T-helper 2 cell treated with Interferon-gamma antibody and Interleukin-4, amounts not matched to agents 5 μg/mL and 100 μg/mL, for 36 hours (primary cell): ENCODE results near the gene NTMT2.

Experiments
- DNase-seq: peaks from one replicate; pipeline ENCODE4 v3.0.0; 2021; ENCODE audit warnings: low spot score
- H3K27ac Mint-ChIP-seq: one replicate; pipeline ENCODE4 v1.8.0; 2021; ENCODE audit warnings: mild to moderate bottlenecking, mixed read lengths
- H3K27me3 Mint-ChIP-seq: one replicate; pipeline ENCODE4 v1.8.0; 2021; ENCODE audit warnings: low read depth, mixed read lengths
- H3K36me3 Mint-ChIP-seq: one replicate; pipeline ENCODE4 v1.8.0; 2021; ENCODE audit warnings: low read depth, mixed read lengths
- H3K4me1 Mint-ChIP-seq: one replicate; pipeline ENCODE4 v1.8.0; 2021; ENCODE audit warnings: low read depth, mixed read lengths
- H3K4me3 Mint-ChIP-seq: one replicate; pipeline ENCODE4 v1.8.0; 2022; ENCODE audit warnings: mild to moderate bottlenecking, moderate library complexity, mixed read lengths
- H3K9me3 Mint-ChIP-seq: one replicate; pipeline ENCODE4 v1.8.0; 2021; ENCODE audit warnings: mixed read lengths

Gene NTMT2

DNA sequence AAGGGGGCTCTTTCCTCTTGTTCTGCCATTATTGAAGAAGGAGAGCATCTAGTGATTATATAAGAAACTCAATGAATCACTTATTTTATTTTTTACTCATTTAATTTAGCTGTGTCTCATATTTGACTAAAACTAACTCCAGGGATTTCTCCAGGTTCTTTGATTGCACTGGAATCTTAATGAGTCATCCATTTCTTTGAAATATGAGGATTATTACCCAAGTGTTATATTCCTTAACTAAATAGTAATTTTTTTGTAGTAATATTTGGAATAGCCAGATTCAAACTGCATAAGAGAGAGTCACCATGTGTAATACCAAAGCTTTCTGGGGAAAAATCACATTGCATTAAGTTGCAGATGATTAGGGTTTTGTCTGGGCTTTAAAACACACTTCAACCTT, 59.5 kb downstream of the NTMT2 start:
- no peak overlapping the region for H3K4me3 Mint-ChIP-seq
- H3K36me3 Mint-ChIP-seq: no peaks in the 10 kb centered on the region
- H3K4me1 Mint-ChIP-seq: no peaks in the 10 kb centered on the region
- H3K27ac Mint-ChIP-seq: no peak overlapping the region
- no peaks in the 10 kb centered on the region for H3K9me3 Mint-ChIP-seq
- no peaks in the 10 kb centered on the region for H3K27me3 Mint-ChIP-seq
- DNase-seq: no peak

DNA sequence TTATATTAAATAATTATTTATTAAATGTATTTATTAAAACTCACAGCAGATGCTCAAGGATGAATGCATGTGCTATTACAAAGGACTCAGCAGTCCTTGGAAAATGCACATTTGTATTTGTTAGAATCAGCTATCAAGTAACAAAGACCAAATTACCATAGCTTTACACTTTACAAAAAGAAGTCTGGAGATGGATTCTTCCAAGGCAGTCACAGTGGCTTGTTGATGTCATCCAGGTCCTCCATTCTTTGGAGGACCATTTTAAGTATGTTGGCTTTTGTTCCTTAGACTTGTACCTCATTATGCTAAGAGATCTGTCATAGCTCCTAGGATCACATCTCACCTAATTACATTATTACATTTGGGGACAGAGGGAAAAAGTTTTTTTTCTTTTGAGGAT, 63.4 kb downstream of the NTMT2 start:
- Mint-ChIP-seq H3K27me3 (peaks cover under 1% of the 10 kb centered on the region), H3K4me1 (no peaks in the 10 kb centered on the region), H3K4me3 (no peak overlapping the region), H3K9me3 (no peaks in the 10 kb centered on the region), H3K27ac (no peak overlapping the region), H3K36me3 (no peaks in the 10 kb centered on the region)
- no peak for DNase-seq

DNA sequence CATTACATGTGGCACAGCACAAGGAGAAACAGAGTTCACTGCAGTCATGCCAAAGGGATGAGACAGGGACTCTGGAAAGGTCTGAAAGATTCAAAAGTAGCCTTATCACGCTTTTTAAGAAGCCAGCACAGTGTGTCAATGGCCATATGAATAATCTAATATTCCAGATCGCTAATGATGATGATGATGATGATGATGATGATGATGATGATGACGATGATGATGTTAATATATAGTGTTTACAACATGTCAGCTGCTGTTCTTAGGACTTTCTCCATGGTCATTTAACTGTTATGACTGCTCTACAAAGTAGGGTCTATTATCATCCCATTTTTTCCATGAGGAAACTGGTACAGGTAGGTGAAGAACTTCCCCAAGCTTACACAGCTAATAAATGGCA, 64.4 kb downstream of the NTMT2 start:
- DNase-seq: no peak
- no peaks in the 10 kb centered on the region for H3K36me3 Mint-ChIP-seq
- no peaks in the 10 kb centered on the region for H3K4me1 Mint-ChIP-seq
- H3K9me3 Mint-ChIP-seq: no peaks in the 10 kb centered on the region
- no peak overlapping the region for H3K4me3 Mint-ChIP-seq
- peaks cover 7% of the 10 kb centered on the region for H3K27me3 Mint-ChIP-seq
- no peak overlapping the region for H3K27ac Mint-ChIP-seq

GRCh38 chr1:170213596-170213995, 67.8 kb downstream of the NTMT2 start:
- no peak overlapping the region for H3K27ac Mint-ChIP-seq
- no peak for DNase-seq
- H3K4me3 Mint-ChIP-seq: no peak overlapping the region

GRCh38 chr1:170214117-170215032, 68.6 kb downstream of the NTMT2 start:
- no peak overlapping the region for H3K4me3 Mint-ChIP-seq
- peaks cover 7% of the 10 kb centered on the region for H3K27me3 Mint-ChIP-seq
- no peak overlapping the region for H3K27ac Mint-ChIP-seq
- H3K9me3 Mint-ChIP-seq: no peaks in the 10 kb centered on the region
- H3K4me1 Mint-ChIP-seq: no peaks in the 10 kb centered on the region
- no peak for DNase-seq
- no peaks in the 10 kb centered on the region for H3K36me3 Mint-ChIP-seq

More at GRCh38 chr1:170213596-170213995, 67.8 kb downstream of the NTMT2 start:
- Mint-ChIP-seq H3K9me3 (no peaks in the 10 kb centered on the region), H3K36me3 (no peaks in the 10 kb centered on the region), H3K4me1 (no peaks in the 10 kb centered on the region), H3K27me3 (peaks cover 7% of the 10 kb centered on the region)

DNA sequence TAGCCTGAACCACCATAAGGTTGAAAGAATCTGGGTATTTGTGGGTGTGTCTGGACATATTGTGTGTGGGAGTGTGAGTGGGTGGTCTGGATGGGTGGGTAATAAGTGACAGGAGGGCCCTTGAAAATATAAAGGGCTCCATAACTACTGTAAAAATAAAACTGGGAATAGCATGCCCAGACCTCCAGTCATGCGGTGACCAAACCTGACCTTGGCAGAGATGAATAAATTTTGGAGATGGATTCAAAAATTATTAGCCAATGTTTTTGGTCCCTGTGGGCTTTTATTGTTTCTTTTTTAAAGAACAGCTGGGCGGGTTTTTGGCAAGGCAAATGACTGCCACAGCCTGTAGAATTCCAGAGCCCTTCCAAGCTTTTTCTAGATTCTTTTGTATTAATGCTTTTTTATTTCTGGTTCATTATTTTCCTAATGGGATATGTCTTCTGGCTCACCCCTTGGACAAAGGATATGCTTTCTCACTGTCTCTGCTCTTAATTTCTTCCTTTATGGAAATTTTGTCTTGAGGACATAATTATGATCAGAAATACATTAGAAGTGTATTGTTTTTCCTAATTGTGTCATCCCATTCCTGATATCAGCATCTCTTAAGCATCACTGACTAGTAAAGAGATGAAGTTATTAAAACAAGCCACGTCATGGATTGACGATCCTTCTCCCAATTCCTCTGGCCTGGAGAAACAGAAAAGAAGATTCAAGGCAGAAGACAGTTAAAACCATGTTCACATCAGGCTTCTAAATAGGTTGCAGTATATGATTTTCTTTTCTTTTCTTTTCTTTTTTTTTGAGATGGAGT, 69.5 kb downstream of the NTMT2 start:
- H3K27ac Mint-ChIP-seq: no peak overlapping the region
- no peaks in the 10 kb centered on the region for H3K9me3 Mint-ChIP-seq
- no peaks in the 10 kb centered on the region for H3K4me1 Mint-ChIP-seq
- no peak for DNase-seq
- H3K36me3 Mint-ChIP-seq: no peaks in the 10 kb centered on the region
- H3K27me3 Mint-ChIP-seq: peaks cover 7% of the 10 kb centered on the region
- H3K4me3 Mint-ChIP-seq: no peak overlapping the region

GRCh38 chr1:170217517-170218256, 71.9 kb downstream of the NTMT2 start:
- no peaks in the 10 kb centered on the region for H3K36me3 Mint-ChIP-seq
- H3K4me3 Mint-ChIP-seq: no peak overlapping the region
- no peaks in the 10 kb centered on the region for H3K9me3 Mint-ChIP-seq

GRCh38 chr1:170218257-170218650, 72.5 kb downstream of the NTMT2 start:
- no peaks in the 10 kb centered on the region for H3K36me3 Mint-ChIP-seq
- H3K27me3 Mint-ChIP-seq: peaks cover 7% of the 10 kb centered on the region
- no peak for DNase-seq
- no peaks in the 10 kb centered on the region for H3K4me1 Mint-ChIP-seq
- H3K4me3 Mint-ChIP-seq: no peak overlapping the region
- no peaks in the 10 kb centered on the region for H3K9me3 Mint-ChIP-seq
- H3K27ac Mint-ChIP-seq: no peak overlapping the region

More at GRCh38 chr1:170217517-170218256, 71.9 kb downstream of the NTMT2 start:
- H3K4me1 Mint-ChIP-seq: no peaks in the 10 kb centered on the region
- no peak overlapping the region for H3K27ac Mint-ChIP-seq
- DNase-seq: no peak
- H3K27me3 Mint-ChIP-seq: peaks cover 7% of the 10 kb centered on the region
